Osteoblast (primary cell): ENCODE measurements around the gene TMEM238. TPM values are rescaled to one million over a fixed set of nuclear protein-coding genes. Genes with fewer than 3 reads are reported as not detected.
A peak's percentile ranks its signal among the peaks of the same experiment; 100 is the strongest.

Experiments
- DNase-seq: peaks from one replicate; pipeline ENCODE4 v3.0.0; 2011; ENCODE audit warnings: low spot score, mixed read lengths; ENCODE audit not compliant: insufficient read length; ENCODE audit errors: missing footprints
- H2AFZ ChIP-seq: 2 replicates; pipeline ENCODE4 v1.6.0; 2011; ENCODE audit warnings: mild to moderate bottlenecking, low read length
- H3K27ac ChIP-seq: 2 replicates; pipeline ENCODE4 v1.5.1; 2011; ENCODE audit warnings: mild to moderate bottlenecking, low read depth, low read length, moderate library complexity
- H3K27me3 ChIP-seq: 2 replicates; pipeline ENCODE4 v1.6.0; 2012; ENCODE audit warnings: mild to moderate bottlenecking, control low read depth, inconsistent platforms, low read length, moderate library complexity; ENCODE audit not compliant: insufficient read depth
- H3K36me3 ChIP-seq: 2 replicates; pipeline ENCODE4 v1.5.1; 2011; ENCODE audit warnings: mild to moderate bottlenecking, low read length, control low read depth, moderate library complexity; ENCODE audit not compliant: insufficient read depth
- H3K4me1 ChIP-seq: 2 replicates; pipeline ENCODE4 v1.5.1; 2011; ENCODE audit warnings: mild to moderate bottlenecking, low read length, control low read depth, moderate library complexity; ENCODE audit not compliant: insufficient read depth
- H3K4me2 ChIP-seq: 2 replicates; pipeline ENCODE4 v1.6.0; 2011; ENCODE audit warnings: mild to moderate bottlenecking, low read length; ENCODE audit not compliant: insufficient read depth
- H3K4me3 ChIP-seq: fragments of 200-600 bp; sonication (generic); 3 replicates; pipeline ENCODE4 v1.5.1; 2012; ENCODE audit warnings: mild to moderate bottlenecking, low read length, inconsistent platforms; ENCODE audit not compliant: insufficient read depth
- H3K79me2 ChIP-seq: 2 replicates; pipeline ENCODE4 v1.6.0; 2012; ENCODE audit warnings: mild to moderate bottlenecking, low read length, control low read depth, inconsistent platforms; ENCODE audit not compliant: insufficient read depth
- H3K9me3 ChIP-seq: 2 replicates; pipeline ENCODE4 v1.5.1; 2011; ENCODE audit warnings: low read depth, low read length, control low read depth
- H4K20me1 ChIP-seq: 2 replicates; pipeline ENCODE4 v1.6.0; 2012; ENCODE audit warnings: mild to moderate bottlenecking, low read length, control low read depth; ENCODE audit not compliant: insufficient read depth
- total RNA-seq: library from RNA; depleted of rRNA; stranded (reverse); fragments of >200 nt; gene quantifications from 2 replicates; pipeline ENCODE4 v1.2.3, GENCODE V29; 2012
- TF ChIP-seq, protein P1 (sequence below): IDR thresholded peaks from 2 replicates; pipeline ENCODE4 v1.5.1; 2011; ENCODE audit warnings: mild to moderate bottlenecking, low read depth, low read length, moderate library complexity; ENCODE audit errors: extremely low read depth

TMEM238 gene
- total RNA-seq, 1 donor = not detected

DNA sequence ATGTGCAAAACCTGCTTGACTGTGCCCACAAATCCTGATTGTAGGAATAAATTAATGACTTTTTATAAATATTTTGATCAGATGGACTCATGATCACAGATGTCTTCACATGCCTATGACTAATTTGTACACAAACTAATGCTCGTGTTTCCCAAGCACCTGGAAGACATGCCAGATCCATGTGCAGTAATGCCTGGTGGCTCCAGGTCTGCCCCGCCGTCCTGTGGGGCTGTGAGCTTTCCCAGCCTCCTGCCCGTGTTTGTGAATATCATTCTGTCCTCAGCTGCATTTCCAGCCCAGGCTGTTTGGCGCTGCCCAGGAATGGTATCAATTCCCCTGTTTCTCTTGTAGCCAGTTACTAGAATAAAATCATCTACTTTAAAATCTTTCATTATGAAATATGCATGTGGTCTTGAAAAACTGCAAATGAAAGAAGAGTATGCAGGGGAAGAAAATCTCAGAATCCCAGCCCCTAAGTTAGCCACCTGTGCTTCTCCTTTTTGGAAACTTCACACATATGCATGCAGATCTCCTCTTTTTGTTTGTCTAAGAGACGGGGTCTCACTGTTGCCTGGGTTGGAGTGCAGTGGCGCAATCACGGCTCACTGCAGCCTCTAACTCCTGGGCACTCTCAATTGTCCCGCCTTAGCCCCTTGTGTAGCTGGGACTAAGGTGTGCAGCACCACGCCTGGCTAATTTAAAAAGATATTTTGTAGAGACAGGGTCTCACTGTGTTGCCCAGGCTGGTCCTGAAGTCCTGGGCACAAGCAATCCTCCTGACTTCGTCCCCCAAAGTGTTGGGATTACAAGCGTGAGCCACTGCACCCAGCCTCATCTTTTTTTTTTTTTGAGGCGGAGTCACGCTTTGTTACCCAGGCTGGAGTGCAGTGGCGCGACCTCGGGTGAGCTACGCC, 7.9 kb upstream of the TMEM238 start:
- Histone ChIP-seq H3K9me3 (no peaks in the 10 kb centered on the region), H3K36me3 (peaks cover 52% of the 10 kb centered on the region), H3K27me3 (no peaks in the 10 kb centered on the region), H3K4me3 (no peak overlapping the region), H3K4me2 (no peak overlapping the region), H3K4me1 (peaks cover 18% of the 10 kb centered on the region), H2AFZ (no peak overlapping the region), H3K79me2 (peaks cover 43% of the 10 kb centered on the region), H3K27ac (no peak overlapping the region), H4K20me1 (peaks cover 52% of the 10 kb centered on the region)
- peak; percentile 58 for DNase-seq
- TF ChIP-seq, protein P1, sequence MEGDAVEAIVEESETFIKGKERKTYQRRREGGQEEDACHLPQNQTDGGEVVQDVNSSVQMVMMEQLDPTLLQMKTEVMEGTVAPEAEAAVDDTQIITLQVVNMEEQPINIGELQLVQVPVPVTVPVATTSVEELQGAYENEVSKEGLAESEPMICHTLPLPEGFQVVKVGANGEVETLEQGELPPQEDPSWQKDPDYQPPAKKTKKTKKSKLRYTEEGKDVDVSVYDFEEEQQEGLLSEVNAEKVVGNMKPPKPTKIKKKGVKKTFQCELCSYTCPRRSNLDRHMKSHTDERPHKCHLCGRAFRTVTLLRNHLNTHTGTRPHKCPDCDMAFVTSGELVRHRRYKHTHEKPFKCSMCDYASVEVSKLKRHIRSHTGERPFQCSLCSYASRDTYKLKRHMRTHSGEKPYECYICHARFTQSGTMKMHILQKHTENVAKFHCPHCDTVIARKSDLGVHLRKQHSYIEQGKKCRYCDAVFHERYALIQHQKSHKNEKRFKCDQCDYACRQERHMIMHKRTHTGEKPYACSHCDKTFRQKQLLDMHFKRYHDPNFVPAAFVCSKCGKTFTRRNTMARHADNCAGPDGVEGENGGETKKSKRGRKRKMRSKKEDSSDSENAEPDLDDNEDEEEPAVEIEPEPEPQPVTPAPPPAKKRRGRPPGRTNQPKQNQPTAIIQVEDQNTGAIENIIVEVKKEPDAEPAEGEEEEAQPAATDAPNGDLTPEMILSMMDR = no peak

DNA sequence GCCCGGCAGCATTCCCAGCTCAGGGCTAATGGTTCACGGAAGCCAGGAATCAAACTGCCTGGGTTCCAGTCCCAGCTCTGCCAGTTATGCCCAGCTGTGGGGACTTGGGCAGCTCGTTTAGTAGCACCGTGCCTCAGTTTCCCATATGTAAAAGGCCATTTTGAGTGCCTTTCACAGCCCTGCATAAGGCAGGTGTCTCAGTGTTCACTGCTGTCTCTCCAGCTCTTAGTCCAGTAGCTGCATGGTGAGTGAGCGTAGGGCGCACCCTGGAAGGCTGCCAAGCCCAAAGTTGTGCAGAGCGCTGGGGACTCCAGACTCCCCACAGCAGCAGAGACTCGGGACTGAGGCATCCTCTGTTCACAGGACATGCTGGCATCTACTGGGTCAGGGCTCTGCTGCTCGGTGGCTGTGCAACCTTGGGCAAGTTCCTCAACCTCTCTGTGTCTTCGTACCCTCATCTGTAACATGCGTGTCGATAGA, 7.1 kb upstream of the TMEM238 start:
- Histone ChIP-seq H3K4me2 (no peak overlapping the region), H3K27ac (no peak overlapping the region), H3K79me2 (peaks cover 51% of the 10 kb centered on the region), H3K27me3 (no peaks in the 10 kb centered on the region), H4K20me1 (peaks cover 60% of the 10 kb centered on the region), H3K9me3 (no peaks in the 10 kb centered on the region), H3K4me1 (peaks cover 22% of the 10 kb centered on the region), H2AFZ (no peak overlapping the region), H3K4me3 (no peak overlapping the region), H3K36me3 (peaks cover 55% of the 10 kb centered on the region)
- TF ChIP-seq, protein P1 = no peak
- peak; percentile 77 for DNase-seq

DNA sequence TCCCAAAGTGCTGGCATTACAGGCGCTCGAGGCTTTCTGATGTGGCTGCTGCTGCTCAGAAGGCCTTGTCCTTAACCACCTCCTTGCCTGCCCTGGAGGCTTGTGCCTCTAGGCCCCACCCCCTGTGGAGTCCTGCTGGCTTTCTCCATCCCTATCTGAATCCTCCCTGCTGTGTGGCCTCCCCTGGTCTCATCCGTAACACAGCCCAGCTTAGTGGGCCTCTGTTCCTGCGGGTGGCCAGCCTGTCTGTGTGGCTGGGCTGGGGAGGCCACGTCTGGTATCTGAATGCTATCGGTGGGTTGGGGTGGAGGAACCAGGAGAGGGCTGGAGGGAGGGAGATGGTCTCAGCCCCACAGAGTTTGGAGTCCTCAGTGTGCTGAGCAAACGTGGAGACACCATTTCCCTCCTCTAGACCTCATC, 6.4 kb upstream of the TMEM238 start:
- no peak overlapping the region for H3K4me3 ChIP-seq
- H2AFZ ChIP-seq = no peak overlapping the region
- peaks cover 55% of the 10 kb centered on the region for H3K36me3 ChIP-seq
- H3K79me2 ChIP-seq = peaks cover 56% of the 10 kb centered on the region
- H3K4me2 ChIP-seq = no peak overlapping the region
- DNase-seq = peak; percentile 59
- H3K27me3 ChIP-seq = no peaks in the 10 kb centered on the region
- H3K27ac ChIP-seq = no peak overlapping the region
- TF ChIP-seq, protein P1 = no peak
- H4K20me1 ChIP-seq = peaks cover 64% of the 10 kb centered on the region
- no peaks in the 10 kb centered on the region for H3K9me3 ChIP-seq
- peaks cover 22% of the 10 kb centered on the region for H3K4me1 ChIP-seq
